Stimulated activated CD4-positive, alpha-beta T cell treated with anti-CD3 and anti-CD28 coated beads, Interleukin-15, amount 100 ng/mL, for 1 hour (primary cell): ENCODE data around the gene CLCN7.
"Not testable (repeated sequence)": the region's sequence is repeated elsewhere in the genome, so short reads cannot be mapped to it uniquely, and the experiment has no call there.

Experiments
- DNase-seq, 2 donors: peaks; one replicate each; pipeline ENCODE4 v3.0.0-alpha.2; 2020; ENCODE audit warnings: low read depth in 1 of 2, low spot score in 1 of 2

The CLCN7 gene

GRCh38 chr16:1445518-1446203 lies 29.2 kb downstream of the CLCN7 start:
- DNase-seq = no peak

- no peak for DNase-seq
These were observed 29.9 kb downstream of the CLCN7 start for GRCh38 chr16:1444730-1445517.

- DNase-seq = no peak
These were observed 30.7 kb downstream of the CLCN7 start, which contains the start of gene CCDC154 for GRCh38 chr16:1443980-1444729. CCDC154 (minus strand) TSS chr16:1444556; CDS start chr16:1444322, 234 bp downstream.

- no peak for DNase-seq
These were observed 31.3 kb downstream of the CLCN7 start for GRCh38 chr16:1443403-1443973.

GRCh38 chr16:1442697-1443096 lies 32.1 kb downstream of the CLCN7 start:
- DNase-seq = no peak

GRCh38 chr16:1441391-1441829 lies 33.4 kb downstream of the CLCN7 start:
- no peak for DNase-seq

GRCh38 chr16:1439699-1440074 lies 35.1 kb downstream of the CLCN7 start:
- not testable (repeated sequence) for DNase-seq

- no peak for DNase-seq
These were observed 35.6 kb downstream of the CLCN7 start for GRCh38 chr16:1439058-1439698.

- DNase-seq = no peak
These were observed 36.4 kb downstream of the CLCN7 start for GRCh38 chr16:1438229-1439057.

- no peak for DNase-seq
These were observed 37.2 kb downstream of the CLCN7 start for GRCh38 chr16:1437606-1438005.

- DNase-seq = no peak
These were observed 38.0 kb downstream of the CLCN7 start for GRCh38 chr16:1436731-1437355.

- DNase-seq = no peak
These were observed 38.7 kb downstream of the CLCN7 start for GRCh38 chr16:1435921-1436697.

GRCh38 chr16:1434644-1435592 lies 39.9 kb downstream of the CLCN7 start:
- DNase-seq = no peak

- DNase-seq = no peak
These were observed 41.1 kb downstream of the CLCN7 start for GRCh38 chr16:1433756-1434155.

GRCh38 chr16:1433263-1433560 lies 41.6 kb downstream of the CLCN7 start:
- DNase-seq = no peak

- DNase-seq = no peak
These were observed 42.2 kb downstream of the CLCN7 start for GRCh38 chr16:1432388-1433262.
